Mesothelial cell of epicardium (in vitro differentiated cells): ENCODE results near the gene ONECUT3. TPM values are rescaled to one million over a fixed set of nuclear protein-coding genes. Genes with fewer than 3 reads are reported as not detected.

Source experiments
- DNase-seq, 2 experiments: peaks; one replicate each; pipeline ENCODE4 v3.0.0; 2021; ENCODE audit warnings: low spot score in 2 of 2; ENCODE audit not compliant: unreplicated experiment in 2 of 2
- H3K27ac Mint-ChIP-seq: 2 replicates; pipeline ENCODE4 v1.8.0; 2021; ENCODE audit warnings: mixed read lengths
- H3K27me3 Mint-ChIP-seq: 2 replicates; pipeline ENCODE4 v1.8.0; 2021; ENCODE audit warnings: low read depth, mixed read lengths
- H3K36me3 Mint-ChIP-seq: 2 replicates; pipeline ENCODE4 v1.8.0; 2021; ENCODE audit warnings: mixed read lengths
- H3K4me1 Mint-ChIP-seq: 2 replicates; pipeline ENCODE4 v1.8.0; 2021; ENCODE audit warnings: mixed read lengths
- H3K4me3 Mint-ChIP-seq: 2 replicates; pipeline ENCODE4 v1.8.0; 2021; ENCODE audit warnings: mild to moderate bottlenecking, moderate library complexity, mixed read lengths
- H3K9me3 Mint-ChIP-seq: 2 replicates; pipeline ENCODE4 v1.8.0; 2021; ENCODE audit warnings: mixed read lengths
- total RNA-seq: library from RNA; stranded (reverse); gene quantifications from 3 replicates; pipeline ENCODE4 v1.2.1, GENCODE V29; 2021
- TF ChIP-seq, protein P1 (sequence below): fragments of 200-600 bp; sonication (generic); IDR thresholded peaks from one replicate; pipeline ENCODE4 v1.5.0; 2021; ENCODE audit warnings: antibody characterized with exemption; ENCODE audit not compliant: unreplicated experiment

Gene ONECUT3
- total RNA-seq, 1 donor from 2014 or later: not detected

DNA sequence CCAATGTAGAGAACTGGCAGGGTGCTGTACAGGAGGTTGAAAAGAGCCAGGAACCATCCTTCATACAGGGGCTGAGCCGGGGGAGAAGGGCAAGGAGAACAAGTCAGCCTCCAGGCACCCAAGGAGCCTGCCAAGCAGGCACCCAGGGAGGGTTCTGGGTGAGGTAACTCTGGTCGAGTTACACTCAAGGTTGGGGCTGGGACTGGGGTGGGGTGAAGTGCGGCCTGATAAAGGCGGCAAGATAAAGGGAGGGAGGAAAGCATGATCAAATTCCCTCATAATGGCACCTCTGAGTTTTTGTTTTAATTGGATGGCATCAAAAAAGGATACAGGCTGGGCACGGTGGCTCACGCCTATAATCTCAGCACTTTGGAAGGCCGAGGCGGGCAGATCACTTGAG, 33.8 kb downstream of the ONECUT3 start:
- Mint-ChIP-seq H3K36me3 (no peaks in the 10 kb centered on the region), H3K27ac (no peak overlapping the region), H3K27me3 (peaks cover 78% of the 10 kb centered on the region), H3K4me1 (no peaks in the 10 kb centered on the region), H3K4me3 (no peak overlapping the region), H3K9me3 (no peaks in the 10 kb centered on the region)
- no peak for DNase-seq
- TF ChIP-seq, protein P1, sequence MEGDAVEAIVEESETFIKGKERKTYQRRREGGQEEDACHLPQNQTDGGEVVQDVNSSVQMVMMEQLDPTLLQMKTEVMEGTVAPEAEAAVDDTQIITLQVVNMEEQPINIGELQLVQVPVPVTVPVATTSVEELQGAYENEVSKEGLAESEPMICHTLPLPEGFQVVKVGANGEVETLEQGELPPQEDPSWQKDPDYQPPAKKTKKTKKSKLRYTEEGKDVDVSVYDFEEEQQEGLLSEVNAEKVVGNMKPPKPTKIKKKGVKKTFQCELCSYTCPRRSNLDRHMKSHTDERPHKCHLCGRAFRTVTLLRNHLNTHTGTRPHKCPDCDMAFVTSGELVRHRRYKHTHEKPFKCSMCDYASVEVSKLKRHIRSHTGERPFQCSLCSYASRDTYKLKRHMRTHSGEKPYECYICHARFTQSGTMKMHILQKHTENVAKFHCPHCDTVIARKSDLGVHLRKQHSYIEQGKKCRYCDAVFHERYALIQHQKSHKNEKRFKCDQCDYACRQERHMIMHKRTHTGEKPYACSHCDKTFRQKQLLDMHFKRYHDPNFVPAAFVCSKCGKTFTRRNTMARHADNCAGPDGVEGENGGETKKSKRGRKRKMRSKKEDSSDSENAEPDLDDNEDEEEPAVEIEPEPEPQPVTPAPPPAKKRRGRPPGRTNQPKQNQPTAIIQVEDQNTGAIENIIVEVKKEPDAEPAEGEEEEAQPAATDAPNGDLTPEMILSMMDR: no peak

DNA sequence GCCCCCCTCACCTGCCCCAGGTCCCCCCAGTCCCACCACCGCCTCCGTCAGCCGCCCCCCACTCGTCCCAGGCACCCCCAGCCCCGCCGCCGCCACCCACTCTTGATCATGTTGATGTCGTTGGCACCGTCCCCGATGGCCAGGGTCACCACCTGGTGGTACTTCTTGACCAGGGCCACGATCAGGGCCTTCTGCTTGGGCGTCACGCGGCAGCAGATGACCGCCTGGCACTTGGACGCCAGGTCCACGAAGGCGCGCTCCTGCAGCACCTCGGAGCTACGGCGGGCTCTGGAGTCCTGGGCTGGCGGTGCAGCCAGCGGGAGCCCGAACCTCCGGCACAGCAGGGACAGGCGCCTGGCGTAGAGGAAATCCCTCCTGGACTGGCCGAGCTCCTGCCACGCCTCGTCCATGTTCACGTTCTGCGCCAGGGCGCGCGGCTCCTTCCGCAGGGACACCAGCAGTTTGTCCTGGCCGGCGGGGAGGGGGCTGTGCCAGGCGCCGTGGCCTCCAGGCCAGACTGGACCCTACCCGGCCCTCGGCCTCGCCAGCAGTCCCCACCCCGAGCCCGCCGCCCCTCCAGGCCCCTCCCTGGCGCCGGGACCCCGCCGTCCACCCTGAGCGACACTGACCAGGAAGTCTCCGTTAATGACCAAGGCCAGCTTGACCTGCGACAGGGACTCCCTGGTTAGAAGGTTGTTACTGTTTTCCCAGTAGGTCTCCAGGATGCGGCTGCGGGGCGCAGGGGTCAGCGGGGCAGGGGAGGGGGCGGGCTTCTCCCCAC, 36.1 kb downstream of the ONECUT3 start:
- Mint-ChIP-seq H3K9me3 (no peaks in the 10 kb centered on the region), H3K27me3 (peaks cover 66% of the 10 kb centered on the region), H3K4me3 (no peak overlapping the region), H3K27ac (no peak overlapping the region), H3K36me3 (no peaks in the 10 kb centered on the region), H3K4me1 (no peaks in the 10 kb centered on the region)
- TF ChIP-seq, protein P1: no peak
- no peak for DNase-seq

DNA sequence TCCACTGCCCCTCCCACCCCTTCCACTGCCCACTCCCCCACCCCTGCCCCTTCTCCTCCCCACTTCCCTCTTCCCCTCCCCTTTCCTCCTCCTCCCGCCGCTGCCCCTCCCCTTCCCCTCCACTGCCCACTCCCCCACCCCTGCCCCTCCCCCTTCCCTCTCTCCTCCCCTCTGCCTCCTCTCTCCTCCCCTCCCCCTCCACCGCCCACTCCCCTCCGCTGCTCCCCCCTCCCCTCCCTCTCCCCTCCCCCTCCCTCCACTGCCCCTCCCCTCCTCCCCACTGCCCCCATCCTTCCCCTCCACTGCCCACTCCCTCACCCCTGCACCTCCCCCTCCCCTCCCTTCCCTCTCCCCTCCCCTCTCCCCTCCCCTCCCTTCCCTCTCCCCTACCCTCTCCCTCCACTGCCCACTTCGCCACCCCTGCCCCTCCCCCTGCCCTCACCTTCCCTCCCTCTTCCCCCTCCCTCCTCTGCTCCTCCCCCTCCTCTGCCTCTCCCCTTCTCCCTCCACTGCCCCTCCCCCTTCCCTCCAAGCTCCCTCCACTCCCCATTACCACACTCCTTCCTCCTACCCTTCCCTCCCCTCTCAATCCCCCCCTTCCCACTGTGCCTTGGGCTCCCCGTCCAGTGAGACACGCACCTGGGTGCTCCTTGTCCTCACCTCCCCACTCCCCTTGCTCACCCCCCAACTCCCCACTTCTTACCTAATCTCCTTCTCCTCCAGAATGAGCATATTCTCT, 36.9 kb downstream of the ONECUT3 start:
- DNase-seq: no peak
- peaks cover 60% of the 10 kb centered on the region for H3K27me3 Mint-ChIP-seq
- H3K9me3 Mint-ChIP-seq: no peaks in the 10 kb centered on the region
- H3K36me3 Mint-ChIP-seq: no peaks in the 10 kb centered on the region
- no peaks in the 10 kb centered on the region for H3K4me1 Mint-ChIP-seq
- TF ChIP-seq, protein P1: no peak
- H3K27ac Mint-ChIP-seq: no peak overlapping the region
- no peak overlapping the region for H3K4me3 Mint-ChIP-seq

DNA sequence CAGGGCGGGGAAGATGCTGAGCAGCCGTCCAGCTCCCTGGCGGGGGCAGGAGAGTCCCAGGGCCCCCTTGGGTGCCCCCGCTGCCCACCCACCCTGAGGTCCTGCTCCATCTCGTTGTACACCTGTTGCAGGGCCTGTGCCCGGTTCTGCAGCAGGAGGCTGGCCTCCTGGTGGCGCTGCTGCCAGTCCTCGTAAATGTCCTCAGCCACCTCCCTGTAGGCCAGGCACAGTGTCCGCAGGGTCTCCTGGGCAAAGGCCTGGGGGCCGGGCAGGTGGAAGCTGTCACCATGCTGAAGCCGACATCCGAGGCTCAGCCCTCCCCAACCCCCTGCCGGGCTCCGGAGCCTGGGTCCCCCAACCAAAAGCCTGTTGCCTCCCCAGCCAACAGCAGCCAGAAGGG, 38.6 kb downstream of the ONECUT3 start:
- Mint-ChIP-seq H3K27ac (no peak overlapping the region), H3K4me1 (no peaks in the 10 kb centered on the region), H3K27me3 (peaks cover 53% of the 10 kb centered on the region), H3K9me3 (no peaks in the 10 kb centered on the region), H3K4me3 (no peak overlapping the region), H3K36me3 (no peaks in the 10 kb centered on the region)
- TF ChIP-seq, protein P1: no peak
- DNase-seq: no peak

DNA sequence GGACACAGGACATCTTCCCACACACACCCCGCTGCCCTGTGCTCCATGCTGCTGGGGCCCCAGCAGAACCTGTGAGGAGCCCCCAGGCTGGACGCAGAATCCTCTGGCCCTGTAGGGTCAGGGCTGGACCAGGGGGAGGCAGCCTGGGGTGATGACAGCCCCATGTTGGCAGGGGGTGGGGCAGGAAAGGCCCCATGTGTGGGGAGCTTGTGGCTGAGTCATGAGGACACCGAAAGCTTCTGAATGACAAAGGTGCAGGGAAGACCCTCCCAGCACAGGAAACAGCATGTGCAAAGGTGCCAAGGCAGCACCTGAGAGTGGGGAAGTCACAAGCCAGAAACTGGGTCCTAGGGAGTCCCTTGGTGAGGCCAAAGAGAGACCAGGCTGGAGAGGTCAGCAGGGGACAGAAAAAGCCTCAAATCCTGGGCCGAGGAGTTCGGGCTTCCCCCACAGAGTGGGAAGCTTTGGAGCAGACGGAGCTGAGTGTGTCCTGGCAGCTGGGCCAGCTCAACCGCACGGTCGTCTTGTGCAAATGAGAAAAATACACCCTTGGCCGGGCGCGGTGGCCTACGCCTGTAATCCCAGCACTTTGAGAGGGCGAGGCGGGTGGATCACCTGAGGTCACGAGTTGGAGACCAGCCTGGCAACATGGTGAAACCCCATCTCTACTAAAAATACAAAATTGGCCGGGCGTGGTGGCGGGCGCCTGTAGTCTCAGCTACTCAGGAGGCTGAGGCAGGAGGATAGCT, 41.3 kb downstream of the ONECUT3 start:
- H3K4me1 Mint-ChIP-seq: no peaks in the 10 kb centered on the region
- DNase-seq: no peak
- H3K27me3 Mint-ChIP-seq: peaks cover 33% of the 10 kb centered on the region
- no peak overlapping the region for H3K27ac Mint-ChIP-seq
- H3K4me3 Mint-ChIP-seq: no peak overlapping the region
- TF ChIP-seq, protein P1: no peak
- H3K36me3 Mint-ChIP-seq: no peaks in the 10 kb centered on the region
- no peaks in the 10 kb centered on the region for H3K9me3 Mint-ChIP-seq
